HG03039 (cell line): Measurements from ENCODE around the gene ANKRD34A.

Experiments
- ATAC-seq: cut with Tn5 transposase; IDR thresholded peaks from one replicate; pipeline ENCODE4 v1.9.1; 2021; ENCODE audit warnings: mild to moderate bottlenecking, moderate library complexity; ENCODE audit not compliant: unreplicated experiment

The ANKRD34A gene

DNA sequence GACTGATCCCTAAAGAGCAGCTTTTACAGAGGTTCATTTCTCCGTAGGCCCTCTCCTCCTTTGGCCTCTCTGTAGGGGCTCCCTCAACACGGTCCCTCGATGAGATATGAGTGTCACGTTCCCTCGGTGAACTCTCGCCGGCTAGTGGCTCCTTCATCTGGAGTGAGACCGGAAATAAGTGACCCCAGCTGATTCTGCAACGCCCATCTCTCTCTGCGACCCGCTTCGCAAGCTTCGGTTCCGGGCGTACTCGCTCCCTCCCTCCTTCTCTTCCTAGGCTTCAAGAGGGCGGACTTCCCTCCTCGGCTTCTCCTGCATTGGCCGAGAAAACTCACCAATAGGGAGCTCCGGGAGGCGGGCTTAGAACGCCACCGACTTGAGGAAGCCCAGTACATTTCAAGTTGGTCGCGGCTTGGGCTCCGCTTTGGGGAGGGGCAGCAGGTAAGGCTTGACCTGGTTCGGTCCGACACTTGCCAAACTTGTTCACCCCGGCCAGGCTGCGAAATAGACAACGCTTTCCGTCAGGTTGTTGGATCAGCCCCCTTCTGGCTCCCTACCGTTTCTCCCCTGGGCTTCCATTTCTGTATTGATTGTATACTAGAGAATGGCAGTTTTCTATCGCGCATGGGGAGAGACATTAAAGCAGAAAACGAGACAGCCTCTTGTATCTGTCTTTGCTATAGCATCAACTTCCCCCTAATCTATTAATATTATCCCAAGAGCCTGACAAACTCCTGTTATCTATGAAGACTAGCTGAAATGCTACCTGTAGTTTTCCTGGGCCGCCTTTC lies at the start of gene ANKRD34A, which contains the start of gene POLR3GL:
Gene ANKRD34A, minus strand, starts transcription at position 248 of the 791 bp plus-strand sequence. CDS start 2,816 bp downstream, outside the sequence.
Gene POLR3GL, plus strand, starts transcription at position 363 of the 791 bp plus-strand sequence. CDS start 10,176 bp downstream, outside the sequence.
- peak; percentile 85 for ATAC-seq

DNA sequence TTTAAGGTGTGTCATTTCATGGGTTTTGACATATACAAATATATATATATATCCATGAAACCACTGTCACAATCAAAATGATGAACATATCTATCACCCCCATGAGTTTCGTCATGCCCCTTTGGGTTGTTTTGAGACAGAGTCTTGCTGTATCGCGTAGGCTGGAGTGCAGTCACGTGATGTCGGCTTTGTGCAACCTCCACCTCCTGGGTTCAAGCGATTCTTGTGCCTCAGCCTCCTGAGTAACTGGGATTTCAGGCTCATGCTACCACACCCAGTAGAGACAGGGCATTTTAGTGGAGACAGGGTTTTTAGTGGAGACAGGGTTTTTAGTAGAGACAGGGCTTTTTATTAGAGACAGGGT lies 49.2 kb upstream of the ANKRD34A start:
- no peak for ATAC-seq

DNA sequence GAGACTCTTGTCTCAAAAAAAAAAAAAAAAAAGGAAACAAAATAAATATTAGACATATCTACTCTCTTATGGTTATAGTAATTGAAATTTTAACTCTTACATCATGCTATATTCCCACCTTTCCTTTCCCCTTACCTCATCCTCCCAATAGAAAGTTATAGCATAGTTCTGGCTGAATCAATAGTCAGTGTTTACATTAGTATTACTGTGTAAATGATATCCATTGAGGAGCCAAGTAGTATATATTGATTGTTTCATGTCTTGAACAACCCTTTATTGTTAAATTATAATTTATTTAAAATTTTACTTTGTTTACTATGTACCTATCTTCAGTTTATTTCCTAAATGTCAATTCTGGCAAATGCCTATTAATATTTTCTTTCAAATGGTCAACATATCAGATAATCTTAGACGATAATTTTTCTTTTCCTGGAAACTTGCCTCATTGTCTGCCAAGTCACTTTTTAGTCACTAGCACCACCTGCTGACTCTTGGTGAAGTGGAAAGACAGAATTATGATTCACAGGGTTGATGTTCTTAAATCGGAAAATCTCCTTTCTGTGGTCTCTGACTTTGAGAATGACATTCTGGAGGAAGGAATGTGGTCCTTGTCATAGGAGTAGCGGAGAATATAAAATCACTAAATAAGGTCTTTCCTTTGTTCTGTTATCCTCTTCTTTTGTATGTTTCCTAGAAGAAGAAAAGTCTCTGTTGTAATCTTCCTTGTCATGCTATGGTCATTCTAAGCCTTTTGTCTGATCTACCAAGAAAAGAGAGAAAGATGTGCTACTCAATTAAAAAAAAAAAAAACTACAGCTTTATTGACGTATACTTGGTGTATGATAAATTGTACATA lies 48.6 kb upstream of the ANKRD34A start:
- ATAC-seq = no peak

DNA sequence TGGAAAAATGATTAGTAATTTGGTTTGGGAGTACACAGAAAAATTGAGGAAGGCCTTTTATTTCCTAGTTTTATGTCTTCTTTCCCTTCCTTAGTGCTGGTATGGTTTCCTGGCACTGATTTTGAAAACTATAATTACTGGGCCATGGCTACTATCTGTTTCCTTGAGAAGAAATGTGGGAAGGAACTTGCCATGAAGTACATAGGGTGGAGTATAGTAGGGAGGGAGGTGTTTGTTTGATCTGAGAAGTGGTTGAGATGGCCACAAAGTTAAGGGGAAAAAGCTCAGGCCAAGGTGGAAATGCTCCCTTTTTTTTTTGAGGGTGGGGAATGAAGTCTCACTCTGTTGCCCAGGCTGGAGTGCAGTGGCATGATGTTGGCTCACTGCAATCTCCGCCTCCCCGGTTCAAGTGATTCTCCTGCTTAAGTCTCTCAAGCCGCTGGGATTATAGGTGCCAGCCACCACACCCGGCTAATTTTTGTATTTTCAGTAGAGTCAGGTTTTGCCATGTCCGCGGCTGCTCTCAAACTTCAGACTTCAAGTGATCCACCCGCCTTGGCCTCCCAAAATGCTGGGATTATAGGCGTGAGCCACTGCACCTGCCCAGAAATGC lies 45.9 kb upstream of the ANKRD34A start:
- no peak for ATAC-seq

DNA sequence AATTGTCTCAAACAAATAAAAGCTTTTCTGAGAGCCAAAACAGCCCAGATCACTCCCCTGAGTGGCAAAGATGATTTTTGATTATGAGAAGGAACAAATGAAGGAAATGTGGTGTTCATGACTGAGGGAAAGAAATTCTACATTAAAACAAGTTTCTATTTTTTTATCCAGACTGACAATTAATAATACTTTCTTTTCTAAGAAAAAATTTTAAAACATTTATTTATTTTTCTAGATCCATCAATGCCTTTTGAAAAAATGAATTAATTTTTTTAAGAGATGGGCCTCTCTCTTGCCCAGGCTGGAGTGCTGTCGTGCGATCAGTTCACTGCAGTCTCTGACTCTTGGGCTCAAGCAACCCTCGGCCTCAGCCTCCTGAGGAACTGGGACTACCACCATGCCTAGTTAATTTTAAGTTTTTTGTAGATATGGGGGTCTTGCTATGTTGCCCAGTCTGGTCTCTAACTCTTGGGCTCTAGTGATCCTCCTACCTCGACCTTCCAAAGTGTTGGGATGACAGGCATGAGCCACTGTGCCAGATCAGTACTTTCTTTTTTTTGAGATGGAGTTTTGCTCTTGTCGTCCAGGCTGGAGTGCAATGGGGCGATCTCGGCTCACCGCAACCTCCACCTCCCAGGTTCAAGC lies 43.2 kb upstream of the ANKRD34A start:
- no peak for ATAC-seq

DNA sequence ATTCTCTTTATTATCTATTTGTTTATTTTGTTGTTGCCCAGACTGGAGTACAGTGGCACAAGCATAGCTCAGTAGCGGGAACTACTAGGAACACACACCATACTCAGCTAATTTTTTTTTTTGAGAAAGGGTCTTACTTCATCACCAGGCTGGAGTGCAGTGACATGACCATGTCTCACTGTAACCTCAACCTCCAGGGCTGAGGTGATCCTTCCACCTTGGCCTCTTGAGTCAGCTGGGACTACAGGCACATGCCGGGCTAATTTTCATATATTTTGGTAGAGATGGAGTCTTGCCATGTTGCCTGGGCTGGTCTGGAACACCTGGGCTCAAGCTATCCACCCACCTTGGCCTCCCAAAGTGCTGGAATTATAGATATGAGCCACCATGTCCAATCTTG lies 37.3 kb upstream of the ANKRD34A start:
- ATAC-seq = no peak

DNA sequence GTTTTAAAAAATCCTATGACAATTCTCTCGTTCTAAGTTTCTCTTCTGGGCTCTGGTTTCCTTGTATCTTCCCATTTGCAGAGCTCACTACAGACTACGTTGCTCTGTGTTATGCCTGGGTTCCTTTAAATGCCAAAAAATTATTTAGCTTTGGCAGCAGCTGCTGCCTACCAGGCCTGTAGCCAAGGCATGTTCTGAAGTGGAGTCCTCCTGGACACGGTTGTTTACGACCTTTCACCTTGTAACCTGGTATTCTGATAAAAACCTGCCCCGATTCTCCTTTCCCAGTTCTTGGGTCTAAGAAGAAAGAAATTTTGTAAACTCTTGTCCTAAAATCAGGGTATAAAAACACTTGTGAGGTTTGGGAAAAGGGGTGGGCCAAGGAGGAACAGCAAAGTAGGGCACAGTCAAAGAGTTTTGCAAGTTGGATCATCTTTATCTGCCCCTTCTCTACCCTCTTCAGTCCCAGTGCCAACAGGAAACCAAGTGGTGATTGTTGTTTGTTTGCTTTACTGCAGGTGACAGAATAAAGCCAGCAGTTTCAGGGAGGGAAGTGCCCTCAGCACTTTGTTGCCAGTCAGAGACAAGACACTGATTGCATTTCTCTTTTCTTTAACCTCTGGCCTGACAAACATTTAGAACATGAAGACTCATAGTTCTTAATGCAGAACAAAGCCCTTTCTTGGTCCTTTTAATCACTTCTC lies 35.1 kb upstream of the ANKRD34A start:
- ATAC-seq = no peak

DNA sequence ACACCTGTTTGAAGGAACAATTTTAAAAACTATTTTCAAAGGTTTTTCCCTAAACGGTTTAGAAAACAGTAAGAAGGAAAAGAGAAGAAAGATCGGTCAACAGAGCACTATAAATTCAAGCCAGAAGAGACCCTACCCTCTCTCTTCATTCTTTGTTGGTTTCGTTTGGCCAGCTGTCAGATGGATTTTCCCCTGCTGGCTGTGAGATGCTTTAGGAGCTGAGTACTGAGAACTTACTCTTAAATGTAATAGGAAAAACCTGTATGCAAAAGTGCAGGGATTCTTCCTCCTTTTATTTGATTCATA lies 33.3 kb upstream of the ANKRD34A start:
- ATAC-seq = no peak

DNA sequence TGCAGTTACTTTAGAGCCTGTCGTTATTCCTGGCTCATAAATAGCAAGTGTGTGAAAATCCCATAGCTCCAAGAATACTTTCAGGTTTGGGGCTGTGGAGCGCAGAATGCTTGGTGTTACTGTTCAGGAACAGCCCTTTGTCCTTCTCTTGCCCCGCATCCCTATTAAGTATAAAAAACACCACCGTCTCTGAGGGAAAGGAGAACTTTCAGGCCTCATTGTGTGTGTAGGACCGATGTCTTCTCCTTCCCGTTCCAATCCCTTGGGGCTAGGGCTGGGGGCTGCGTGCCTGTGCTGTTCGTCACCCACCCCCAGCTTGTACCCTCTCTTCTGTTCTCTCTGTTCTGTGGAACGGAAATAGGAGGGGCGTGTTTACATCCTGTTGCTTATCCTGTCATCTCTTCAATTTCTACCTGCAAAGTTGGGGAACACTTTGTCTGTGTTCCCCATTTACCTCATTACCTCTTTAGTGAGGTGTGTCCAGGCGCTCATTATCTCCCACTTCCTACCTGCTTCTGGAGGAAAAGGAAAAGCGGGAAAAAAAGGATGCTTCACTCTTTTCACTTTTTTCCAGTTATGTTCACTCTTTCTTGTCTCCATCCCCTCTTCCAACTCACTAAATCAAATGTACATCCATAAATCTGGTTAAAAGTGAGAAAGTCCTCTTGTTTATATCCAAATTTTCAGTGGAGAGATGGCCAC lies 32.8 kb upstream of the ANKRD34A start:
- peak; percentile 29 for ATAC-seq

DNA sequence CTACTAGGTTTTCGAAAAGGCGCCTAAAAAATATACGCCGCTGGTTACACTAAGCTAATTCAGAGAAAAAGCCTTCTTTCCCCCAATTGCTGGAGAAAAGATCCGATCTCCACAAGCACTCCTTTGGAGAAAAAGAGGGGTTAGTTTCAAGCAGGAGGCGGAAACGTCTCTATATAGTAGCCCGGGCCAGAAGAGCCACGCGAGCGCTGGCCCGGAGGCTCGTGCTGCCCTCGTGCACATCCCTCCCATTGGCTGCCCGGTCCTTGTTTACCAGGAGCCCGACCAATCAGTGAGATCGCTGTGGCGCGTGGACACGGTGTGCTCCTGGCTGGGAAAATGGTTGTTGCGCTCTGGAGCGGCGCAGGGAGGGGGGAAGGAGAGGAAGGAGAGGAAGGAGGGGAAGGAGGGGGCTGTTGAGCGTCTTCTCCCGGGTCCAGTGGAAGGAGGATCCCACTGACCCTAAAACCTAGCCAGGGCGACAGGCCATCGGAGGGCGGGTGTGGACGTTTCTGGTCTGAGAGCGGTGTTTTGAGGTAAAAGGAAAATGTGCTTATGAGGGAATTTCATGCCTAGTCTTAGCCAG lies 32.1 kb upstream of the ANKRD34A start, which contains the start of gene TXNIP:
Gene TXNIP, minus strand, starts transcription at position 147 of the 583 bp plus-strand sequence. CDS start 313 bp downstream, outside the sequence.
- peak; percentile 87 for ATAC-seq

DNA sequence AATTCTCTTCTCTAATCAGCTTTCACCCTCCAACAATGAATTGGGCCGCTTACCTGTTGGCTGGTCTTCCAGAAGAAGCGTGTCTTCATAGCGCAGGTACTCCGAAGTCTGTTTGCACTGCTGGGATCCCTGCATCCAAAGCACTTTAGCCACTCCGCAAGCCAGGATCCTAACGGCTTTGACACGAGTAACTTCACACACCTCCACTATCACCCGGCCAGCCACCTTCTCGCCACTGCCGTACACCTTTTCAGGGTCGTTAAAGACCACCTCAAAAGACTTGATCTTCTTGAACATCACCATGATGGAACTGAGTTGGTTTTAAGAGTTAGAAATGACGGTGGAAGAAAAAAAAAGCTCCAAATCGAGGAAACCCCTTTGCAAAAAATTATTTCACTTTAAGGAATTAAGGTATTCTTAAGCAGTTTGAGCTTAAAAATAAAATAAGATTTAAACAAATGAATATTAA lies 31.6 kb upstream of the ANKRD34A start:
- ATAC-seq = no peak

DNA sequence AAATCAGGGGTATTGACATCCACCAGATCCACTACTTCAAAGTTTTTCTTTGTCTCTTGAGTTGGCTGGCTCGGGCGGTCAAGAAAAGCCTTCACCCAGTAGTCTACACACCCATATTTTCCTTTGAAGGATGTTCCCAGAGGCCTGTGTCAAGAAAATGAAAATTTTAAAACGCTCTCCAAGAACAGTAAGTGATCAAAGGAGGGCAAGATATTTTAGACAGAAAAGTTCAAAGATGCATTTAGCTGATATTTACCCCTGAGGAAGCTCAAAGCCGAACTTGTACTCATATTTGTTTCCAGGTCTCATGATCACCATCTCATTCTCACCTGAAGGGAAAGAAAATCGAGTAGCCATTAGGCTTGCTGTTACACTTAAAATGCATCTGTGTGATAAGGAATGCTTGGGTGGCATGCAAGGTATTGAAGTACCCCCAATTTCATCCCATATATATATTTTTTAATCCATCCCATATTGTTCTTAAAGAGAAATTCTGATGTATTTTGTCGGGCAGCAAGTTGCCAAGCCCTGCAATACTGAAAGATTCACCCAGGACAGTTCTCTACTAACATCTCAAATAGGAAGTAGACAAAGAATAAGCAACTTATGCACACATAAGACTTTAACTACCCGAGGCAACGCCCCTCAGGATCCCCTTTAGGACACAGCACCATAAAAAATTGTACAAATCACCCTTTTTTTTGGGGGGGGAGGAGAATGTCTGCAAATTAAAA lies 30.9 kb upstream of the ANKRD34A start:
- ATAC-seq = no peak

DNA sequence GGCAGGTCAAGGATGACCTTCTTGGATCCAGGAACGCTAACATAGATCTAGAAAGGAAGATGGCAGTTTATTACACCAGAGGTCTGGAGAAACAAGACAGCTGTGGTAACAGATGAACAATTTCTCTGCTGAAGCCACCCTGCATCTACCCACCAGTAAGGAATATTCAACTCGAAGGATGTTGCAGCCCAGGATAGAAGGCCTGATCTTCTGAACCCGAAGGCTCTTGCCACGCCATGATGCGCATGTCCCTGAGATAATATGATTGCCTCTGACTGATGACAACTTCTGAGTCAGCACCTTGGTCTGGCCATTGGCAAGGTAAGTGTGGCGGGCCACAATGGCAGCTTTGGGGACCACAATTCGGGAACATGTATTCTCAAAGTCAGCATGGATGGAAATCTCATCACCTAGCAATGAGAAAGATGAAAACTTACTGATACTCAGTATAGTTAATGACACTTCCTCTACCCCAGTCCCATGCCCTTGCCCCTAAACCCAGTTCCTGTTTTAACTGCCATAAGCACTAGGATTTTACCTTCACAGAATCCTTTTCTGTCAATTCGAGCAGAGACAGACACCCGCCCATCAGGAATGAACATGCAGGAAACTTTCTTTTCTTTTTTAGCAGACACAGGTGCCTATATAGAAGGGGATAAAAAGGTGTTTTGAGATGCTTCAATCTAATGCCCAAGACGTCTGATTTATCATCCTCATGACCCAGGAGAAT lies 30.2 kb upstream of the ANKRD34A start:
- ATAC-seq = no peak

DNA sequence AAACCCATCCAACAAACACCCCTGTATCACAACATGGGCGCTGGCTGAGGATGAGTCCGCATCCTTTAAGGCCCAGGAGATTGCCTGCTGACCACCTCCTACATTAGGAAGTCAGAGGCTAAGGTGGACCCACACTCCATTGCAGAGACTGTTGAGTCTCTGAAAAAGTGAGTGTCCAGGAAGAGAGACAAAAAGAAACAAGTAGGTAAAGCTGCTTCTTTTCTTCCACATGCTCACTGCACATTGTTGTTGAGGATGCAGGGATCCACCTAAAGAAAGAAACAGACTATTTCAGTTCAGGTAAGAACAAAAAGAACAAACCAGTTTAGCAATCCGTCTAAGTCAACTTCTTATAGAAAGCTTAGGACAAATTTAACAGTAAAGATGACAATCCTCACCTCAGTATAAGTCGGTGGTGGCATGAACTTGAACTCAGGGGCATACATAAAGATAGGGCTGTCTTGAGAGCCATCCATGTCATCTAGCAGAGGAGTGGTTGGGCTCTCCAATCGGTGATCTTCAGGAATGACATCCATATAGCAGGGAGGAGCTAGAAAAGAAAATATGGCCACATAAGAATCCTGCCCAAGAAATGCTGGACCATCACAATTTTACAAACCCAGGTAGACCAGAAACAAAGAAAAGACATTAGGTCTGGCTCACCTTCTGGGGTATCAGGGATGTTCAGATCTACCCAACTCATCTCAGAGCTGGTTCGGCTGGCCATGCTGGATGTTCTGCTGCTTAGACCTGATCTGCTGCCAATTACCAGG lies 29.4 kb upstream of the ANKRD34A start:
- no peak for ATAC-seq

DNA sequence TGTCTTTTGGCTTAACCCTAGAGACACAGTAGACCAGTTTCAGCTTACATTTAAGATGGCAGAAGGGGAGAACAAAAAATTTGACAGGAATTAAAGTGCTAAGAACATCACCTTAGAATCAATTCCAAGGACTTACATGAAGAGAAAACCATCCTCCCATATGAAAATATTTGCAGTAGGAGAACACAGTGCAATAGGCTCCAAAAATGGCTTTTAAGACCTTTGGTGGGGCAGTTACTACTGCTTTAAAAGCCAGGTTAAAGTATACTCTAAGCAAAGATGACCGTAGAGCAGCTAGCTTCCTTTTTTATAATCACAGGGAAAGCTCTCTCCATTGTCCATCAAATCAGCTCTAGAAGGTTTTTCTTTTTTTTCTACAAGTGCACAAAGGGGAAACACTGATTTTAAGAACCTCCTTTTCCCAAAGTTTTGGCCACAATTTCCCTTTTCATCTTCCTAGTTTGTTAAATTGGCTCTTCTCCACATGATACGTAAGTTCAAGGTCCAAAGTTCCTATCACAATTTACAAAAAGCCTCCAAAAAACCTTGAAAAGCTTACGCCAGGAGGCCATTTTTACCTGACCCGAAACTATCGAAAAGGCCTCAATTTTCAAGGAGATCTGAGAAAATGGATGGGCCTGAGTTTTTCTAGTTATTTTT lies 28.7 kb upstream of the ANKRD34A start:
- ATAC-seq = no peak

DNA sequence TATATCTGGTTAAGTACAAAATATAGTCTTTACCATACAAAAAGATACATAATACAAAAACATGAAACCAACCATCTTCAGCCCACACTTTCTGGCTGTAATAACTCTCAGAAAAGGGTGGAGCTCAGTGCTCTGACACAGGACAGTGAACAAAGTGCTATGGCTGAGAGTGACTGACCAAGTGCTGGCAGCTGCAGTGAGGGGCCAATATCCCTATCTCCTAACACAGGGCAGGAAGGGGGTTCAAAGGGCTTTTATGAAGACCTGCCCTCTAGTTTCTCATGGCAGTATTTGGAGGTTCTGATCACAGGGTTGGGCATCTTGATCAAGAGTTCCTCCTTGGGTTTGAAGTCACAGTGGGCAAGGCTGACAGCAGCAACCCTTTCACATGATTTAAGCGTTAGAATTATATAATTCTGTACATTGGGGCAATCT lies 28.1 kb upstream of the ANKRD34A start:
- ATAC-seq = no peak
